ENCODE results near the gene LAMTOR2. TPM values are rescaled to one million over a fixed set of nuclear protein-coding genes. Genes with fewer than 3 reads are reported as not detected.

LAMTOR2 gene
- total and polyA plus RNA-seq, 10 of the 15 experiments (the other 5 are each of a cell fraction or from before 2014, with no cell fraction given), result 71.9 to 264 (median 97.0) TPM

DNA sequence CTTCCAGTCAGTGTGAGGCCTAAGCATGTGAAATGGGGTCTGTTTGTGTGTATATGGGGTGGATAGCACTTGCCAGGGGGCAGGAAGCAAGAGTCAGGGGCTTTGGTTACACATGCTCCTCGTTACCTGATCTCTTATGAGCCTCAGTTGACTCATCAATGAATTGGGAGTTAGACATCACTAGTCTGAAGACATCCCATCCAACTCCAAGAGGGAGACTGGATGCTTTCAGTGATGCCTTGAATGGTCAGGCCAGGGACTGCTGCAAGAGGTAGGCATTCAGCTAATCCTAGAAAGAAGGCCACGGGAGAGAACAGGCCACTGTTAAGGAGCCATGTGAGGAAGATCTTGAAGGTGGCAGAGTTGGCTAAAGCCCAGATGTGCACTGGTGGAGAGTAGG lies 12.7 kb downstream of the LAMTOR2 start (continued):
- TF ChIP-seq, protein P1, sequence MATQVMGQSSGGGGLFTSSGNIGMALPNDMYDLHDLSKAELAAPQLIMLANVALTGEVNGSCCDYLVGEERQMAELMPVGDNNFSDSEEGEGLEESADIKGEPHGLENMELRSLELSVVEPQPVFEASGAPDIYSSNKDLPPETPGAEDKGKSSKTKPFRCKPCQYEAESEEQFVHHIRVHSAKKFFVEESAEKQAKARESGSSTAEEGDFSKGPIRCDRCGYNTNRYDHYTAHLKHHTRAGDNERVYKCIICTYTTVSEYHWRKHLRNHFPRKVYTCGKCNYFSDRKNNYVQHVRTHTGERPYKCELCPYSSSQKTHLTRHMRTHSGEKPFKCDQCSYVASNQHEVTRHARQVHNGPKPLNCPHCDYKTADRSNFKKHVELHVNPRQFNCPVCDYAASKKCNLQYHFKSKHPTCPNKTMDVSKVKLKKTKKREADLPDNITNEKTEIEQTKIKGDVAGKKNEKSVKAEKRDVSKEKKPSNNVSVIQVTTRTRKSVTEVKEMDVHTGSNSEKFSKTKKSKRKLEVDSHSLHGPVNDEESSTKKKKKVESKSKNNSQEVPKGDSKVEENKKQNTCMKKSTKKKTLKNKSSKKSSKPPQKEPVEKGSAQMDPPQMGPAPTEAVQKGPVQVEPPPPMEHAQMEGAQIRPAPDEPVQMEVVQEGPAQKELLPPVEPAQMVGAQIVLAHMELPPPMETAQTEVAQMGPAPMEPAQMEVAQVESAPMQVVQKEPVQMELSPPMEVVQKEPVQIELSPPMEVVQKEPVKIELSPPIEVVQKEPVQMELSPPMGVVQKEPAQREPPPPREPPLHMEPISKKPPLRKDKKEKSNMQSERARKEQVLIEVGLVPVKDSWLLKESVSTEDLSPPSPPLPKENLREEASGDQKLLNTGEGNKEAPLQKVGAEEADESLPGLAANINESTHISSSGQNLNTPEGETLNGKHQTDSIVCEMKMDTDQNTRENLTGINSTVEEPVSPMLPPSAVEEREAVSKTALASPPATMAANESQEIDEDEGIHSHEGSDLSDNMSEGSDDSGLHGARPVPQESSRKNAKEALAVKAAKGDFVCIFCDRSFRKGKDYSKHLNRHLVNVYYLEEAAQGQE (IDR thresholded peaks at IDR 0.05; ENCODE audit: low read depth, low read length), result no peak

DNA sequence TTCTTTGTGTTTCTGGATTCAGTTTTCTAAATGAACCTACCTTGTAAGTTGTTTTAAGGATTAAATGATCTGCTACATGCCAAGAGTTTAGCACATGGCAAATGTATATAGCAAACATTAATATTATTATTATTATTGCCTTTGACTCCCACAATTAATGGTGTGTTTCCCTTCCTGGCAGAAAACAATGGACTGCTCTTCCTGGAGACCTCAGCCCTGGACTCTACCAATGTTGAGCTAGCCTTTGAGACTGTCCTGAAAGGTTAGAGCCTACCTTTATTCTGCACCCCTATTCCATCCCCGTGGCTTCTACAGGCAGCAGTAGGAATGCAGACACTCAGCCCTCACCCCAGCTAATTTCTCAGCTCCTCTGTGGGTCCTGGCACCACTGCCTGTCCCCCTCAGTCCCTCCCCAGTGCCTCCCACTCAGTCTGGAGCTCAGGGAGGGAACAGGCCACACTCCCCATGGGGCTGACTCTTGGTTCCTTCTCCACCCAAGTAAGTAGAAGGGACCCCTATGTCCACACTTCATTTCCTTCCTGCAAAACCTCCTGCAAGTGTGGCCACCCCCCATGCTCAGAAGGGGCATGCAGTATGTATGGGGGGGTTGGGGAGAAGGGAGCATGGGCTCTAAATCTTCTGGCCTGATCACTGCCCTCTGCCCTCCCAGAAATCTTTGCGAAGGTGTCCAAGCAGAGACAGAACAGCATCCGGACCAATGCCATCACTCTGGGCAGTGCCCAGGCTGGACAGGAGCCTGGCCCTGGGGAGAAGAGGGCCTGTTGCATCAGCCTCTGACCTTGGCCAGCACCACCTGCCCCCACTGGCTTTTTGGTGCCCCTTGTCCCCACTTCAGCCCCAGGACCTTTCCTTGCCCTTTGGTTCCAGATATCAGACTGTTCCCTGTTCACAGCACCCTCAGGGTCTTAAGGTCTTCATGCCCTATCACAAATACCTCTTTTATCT lies 15.2 kb downstream of the LAMTOR2 start:
- H3K9me3 ChIP-seq (replicated peaks; ENCODE audit: control insufficient read depth, insufficient read depth, low read length), result no peaks in the 10 kb centered on the region
- CTCF ChIA-PET, result no interaction called here
- RAD21 ChIA-PET (ENCODE audit: unreplicated experiment), result no interaction called here
- WGBS (ENCODE audit: insufficient coverage, insufficient replicate concordance, low lambda C conversion rate, missing lambda C conversion rate), result 87% methylated on average over 3 of the region's 3 CpGs
- intact Hi-C loops (cut with micrococcal nuclease; ENCODE audit: unreplicated experiment) (no loop called here), in situ Hi-C loops (cut with MboI) (loop anchor here (5.0 kb wide), 1 partner anchor 137 kb away; the partner anchor contains the start of gene KHDC4)
- H3K27me3 ChIP-seq (replicated peaks in 1 of 2; ENCODE audit: control insufficient read depth in 2 of 2, insufficient read depth in 2 of 2, low read length in 1 of 2), result no peaks in the 10 kb centered on the region
- no peaks in the 10 kb centered on the region for H3K36me3 ChIP-seq (ENCODE audit: control insufficient read depth in 2 of 2, insufficient read depth in 2 of 2, low read length in 1 of 2)
- BruUV-seq (replicated peaks), result no TSS peak
- H3K4me2 ChIP-seq (ENCODE audit: control insufficient read depth, insufficient read depth), result no peak overlapping the region
- DNase-seq (ENCODE audit: low read depth, low spot score), result no peak
- H3K79me2 ChIP-seq (ENCODE audit: control insufficient read depth, insufficient read depth, low read length), result no peaks in the 10 kb centered on the region
- H3K27ac ChIP-seq (ENCODE audit: control insufficient read depth, insufficient read depth), result no peak overlapping the region
- H3K4me1 ChIP-seq (ENCODE audit: control insufficient read depth, insufficient read depth, low read length), result no peaks in the 10 kb centered on the region
- no peak overlapping the region for H3K4me3 ChIP-seq
- H4K20me1 ChIP-seq (ENCODE audit: control insufficient read depth, insufficient read depth), result no peaks in the 10 kb centered on the region
- SMC1A ChIA-PET (ENCODE audit: uncharacterized antibody, unreplicated experiment), result no interaction called here
- H3K9ac ChIP-seq (ENCODE audit: control insufficient read depth, insufficient read depth, low read length), result no peak overlapping the region
- H2AFZ ChIP-seq (ENCODE audit: control insufficient read depth, low read depth, low read length), result no peak overlapping the region
- POLR2A ChIA-PET, result interaction anchor here (0.5 kb wide), 1 partner anchor 164 kb away, joined by 5 read pairs; no protein-coding TSS in a partner anchor
- FAIRE-seq, result no peak
- no peak for ATAC-seq
- TF ChIP-seq, protein P2, sequence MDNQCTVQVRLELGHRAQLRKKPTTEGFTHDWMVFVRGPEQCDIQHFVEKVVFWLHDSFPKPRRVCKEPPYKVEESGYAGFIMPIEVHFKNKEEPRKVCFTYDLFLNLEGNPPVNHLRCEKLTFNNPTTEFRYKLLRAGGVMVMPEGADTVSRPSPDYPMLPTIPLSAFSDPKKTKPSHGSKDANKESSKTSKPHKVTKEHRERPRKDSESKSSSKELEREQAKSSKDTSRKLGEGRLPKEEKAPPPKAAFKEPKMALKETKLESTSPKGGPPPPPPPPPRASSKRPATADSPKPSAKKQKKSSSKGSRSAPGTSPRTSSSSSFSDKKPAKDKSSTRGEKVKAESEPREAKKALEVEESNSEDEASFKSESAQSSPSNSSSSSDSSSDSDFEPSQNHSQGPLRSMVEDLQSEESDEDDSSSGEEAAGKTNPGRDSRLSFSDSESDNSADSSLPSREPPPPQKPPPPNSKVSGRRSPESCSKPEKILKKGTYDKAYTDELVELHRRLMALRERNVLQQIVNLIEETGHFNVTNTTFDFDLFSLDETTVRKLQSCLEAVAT (IDR thresholded peaks at IDR 0.05), result no peak
- TF ChIP-seq MEF2A (IDR thresholded peaks at IDR 0.05; ENCODE audit: insufficient read depth, low read depth, low read length), result no peak
- TF ChIP-seq SMARCA5 (IDR thresholded peaks at IDR 0.05), result no peak
- TF ChIP-seq, protein P3, sequence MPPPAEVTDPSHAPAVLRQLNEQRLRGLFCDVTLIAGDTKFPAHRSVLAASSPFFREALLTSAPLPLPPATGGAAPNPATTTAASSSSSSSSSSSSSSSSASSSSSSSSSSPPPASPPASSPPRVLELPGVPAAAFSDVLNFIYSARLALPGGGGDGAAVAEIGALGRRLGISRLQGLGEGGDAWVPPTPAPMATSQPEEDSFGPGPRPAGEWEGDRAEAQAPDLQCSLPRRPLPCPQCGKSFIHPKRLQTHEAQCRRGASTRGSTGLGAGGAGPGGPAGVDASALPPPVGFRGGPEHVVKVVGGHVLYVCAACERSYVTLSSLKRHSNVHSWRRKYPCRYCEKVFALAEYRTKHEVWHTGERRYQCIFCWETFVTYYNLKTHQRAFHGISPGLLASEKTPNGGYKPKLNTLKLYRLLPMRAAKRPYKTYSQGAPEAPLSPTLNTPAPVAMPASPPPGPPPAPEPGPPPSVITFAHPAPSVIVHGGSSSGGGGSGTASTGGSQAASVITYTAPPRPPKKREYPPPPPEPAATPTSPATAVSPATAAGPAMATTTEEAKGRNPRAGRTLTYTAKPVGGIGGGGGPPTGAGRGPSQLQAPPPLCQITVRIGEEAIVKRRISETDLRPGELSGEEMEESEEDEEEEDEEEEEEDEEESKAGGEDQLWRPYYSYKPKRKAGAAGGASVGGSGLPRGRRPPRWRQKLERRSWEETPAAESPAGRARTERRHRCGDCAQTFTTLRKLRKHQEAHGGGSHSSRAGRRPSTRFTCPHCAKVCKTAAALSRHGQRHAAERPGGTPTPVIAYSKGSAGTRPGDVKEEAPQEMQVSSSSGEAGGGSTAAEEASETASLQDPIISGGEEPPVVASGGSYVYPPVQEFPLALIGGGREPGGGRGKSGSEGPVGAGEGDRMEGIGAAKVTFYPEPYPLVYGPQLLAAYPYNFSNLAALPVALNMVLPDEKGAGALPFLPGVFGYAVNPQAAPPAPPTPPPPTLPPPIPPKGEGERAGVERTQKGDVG (CRISPR knock-in tag; IDR thresholded peaks at IDR 0.05), result no peak
- TF ChIP-seq RAD21 (IDR thresholded peaks at IDR 0.05; ENCODE audit: insufficient read depth, low read depth, low read length), result no peak
- TF ChIP-seq, protein P4, sequence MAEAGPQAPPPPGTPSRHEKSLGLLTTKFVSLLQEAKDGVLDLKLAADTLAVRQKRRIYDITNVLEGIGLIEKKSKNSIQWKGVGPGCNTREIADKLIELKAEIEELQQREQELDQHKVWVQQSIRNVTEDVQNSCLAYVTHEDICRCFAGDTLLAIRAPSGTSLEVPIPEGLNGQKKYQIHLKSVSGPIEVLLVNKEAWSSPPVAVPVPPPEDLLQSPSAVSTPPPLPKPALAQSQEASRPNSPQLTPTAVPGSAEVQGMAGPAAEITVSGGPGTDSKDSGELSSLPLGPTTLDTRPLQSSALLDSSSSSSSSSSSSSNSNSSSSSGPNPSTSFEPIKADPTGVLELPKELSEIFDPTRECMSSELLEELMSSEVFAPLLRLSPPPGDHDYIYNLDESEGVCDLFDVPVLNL (IDR thresholded peaks at IDR 0.05; ENCODE audit: low read depth, low read length), result no peak
- TF ChIP-seq GABPA (IDR thresholded peaks at IDR 0.05; ENCODE audit: low read depth), result no peak
- TF ChIP-seq, protein P5, sequence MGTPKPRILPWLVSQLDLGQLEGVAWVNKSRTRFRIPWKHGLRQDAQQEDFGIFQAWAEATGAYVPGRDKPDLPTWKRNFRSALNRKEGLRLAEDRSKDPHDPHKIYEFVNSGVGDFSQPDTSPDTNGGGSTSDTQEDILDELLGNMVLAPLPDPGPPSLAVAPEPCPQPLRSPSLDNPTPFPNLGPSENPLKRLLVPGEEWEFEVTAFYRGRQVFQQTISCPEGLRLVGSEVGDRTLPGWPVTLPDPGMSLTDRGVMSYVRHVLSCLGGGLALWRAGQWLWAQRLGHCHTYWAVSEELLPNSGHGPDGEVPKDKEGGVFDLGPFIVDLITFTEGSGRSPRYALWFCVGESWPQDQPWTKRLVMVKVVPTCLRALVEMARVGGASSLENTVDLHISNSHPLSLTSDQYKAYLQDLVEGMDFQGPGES (IDR thresholded peaks at IDR 0.05), result no peak

All from GM12878 (cell line).